Suppressor macrophage treated with lipopolysaccharide for 4 hours (primary cell): Measurements from ENCODE around the gene DNAJC13.

ENCODE experiments used
- DNase-seq: peaks from one replicate; pipeline ENCODE4 v3.0.0-alpha.2; 2020

The DNAJC13 gene

DNA sequence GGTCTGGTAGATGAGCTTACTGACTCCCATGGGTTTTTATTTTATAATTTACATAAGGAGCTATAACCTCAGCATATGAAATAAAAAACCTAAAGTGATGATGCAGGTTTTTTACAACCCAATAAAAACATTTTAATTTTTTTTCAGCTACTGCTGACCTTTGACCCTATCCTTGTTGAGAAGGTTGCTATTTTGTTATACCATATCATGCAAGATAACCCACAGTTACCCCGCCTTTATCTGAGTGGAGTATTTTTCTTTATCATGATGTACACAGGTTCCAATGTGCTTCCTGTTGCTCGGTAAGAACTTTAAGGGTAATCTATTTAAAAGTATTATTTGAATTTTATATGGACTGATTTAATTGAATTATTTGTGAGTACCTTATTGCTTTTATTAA lies 70.8 kb downstream of the DNAJC13 start:
- DNase-seq, result no peak

DNA sequence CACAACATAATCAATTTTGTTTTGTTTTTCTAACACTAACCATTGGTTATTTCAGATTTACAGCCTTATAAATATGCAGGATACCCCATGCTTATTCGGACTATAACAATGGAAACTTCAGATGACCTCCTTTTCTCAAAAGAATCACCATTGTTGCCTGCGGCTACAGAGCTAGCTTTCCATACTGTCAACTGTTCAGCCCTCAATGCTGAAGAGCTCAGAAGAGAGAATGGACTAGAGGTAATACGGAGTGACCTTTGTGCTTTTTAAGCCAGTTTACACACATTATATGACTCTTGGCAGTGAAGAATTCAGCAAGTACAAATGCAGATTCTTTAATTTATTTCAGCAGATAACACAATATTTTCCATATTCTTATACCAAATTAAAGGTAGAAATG lies 81.8 kb downstream of the DNAJC13 start:
- DNase-seq, result no peak

DNA sequence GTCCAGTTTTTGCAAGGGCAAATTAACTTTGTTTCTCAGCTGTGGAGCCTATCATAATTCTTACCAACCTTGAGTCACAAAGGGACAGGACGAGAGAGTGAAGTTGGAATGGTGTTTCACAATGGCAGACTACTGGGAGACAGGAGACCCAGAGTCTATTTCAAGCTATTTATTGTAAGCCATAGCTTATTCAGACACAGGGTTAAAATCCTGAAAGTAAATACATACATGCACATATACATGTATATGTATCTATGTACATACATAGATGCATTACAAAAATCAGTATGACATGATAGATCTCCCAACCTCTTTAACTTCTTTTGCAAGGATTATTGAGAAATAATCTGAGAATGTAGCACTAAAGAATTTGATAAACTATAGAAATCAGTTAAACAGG lies 86.3 kb downstream of the DNAJC13 start:
- no peak for DNase-seq

DNA sequence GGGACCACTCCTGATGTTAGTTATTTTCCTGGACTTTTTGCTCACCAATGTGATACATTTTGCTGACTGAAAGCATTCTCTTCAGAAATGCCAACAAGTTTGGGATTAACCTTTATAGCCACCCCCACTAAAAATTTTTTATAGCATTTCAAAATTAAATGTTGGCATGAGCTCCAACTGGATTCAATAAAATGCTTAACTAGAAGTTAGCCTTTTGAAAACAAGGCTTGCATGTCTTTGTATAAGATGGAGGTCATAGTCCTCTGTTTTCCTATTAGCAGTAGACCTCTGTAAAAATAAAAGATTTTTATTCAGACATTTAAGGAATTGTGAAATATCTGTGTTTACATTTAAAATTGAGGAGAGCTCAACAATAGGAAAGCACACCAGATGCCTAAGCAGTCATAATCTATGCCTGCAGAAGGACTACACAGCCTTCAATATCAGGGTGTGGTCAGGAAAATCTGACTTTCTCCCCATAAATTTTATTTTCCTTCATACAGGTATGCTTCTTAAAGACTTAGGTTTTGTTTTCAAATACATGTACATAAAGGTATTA lies 87.2 kb downstream of the DNAJC13 start:
- DNase-seq, result no peak

DNA sequence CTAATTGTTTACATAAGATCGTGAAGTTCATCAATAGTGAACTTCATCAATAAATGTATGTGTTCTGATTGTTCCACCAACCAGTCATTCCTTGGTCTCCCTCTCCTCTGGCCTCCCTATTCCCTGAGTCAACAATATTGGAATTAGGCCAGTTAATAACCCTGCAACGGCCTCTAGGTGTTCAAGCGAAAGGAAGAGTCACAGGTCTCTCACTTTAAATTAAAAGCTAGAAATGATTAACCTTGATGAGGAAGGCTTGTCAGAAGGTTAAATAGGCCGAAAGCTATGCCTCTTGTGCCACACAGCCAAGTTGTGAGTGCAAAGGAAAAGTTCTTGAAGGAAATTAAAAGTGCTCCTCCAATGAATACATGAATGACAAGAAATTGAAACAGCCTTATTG lies 90.4 kb downstream of the DNAJC13 start:
- no peak for DNase-seq

DNA sequence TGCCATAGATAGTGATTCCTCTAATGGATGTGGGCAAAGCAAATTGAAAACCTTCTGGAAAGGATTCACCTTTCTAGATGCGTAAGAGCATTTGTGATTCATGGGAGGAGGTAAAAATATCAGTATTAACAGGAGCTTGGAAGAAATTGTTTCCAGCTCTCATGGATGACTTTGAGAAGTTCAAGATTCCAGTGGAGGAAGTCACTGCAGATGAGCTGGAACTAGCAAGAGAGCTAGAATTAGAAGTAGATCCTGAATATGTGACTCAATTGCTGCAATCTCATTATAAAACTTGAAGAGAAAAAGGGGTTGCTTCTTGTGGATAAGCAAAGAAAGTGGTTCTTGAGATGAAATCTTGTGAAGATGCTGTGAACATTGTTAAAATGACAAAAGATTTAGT lies 91.8 kb downstream of the DNAJC13 start:
- DNase-seq, result no peak

GRCh38 chr3:132509506-132509905 lies 92.2 kb downstream of the DNAJC13 start:
- DNase-seq, result no peak

DNA sequence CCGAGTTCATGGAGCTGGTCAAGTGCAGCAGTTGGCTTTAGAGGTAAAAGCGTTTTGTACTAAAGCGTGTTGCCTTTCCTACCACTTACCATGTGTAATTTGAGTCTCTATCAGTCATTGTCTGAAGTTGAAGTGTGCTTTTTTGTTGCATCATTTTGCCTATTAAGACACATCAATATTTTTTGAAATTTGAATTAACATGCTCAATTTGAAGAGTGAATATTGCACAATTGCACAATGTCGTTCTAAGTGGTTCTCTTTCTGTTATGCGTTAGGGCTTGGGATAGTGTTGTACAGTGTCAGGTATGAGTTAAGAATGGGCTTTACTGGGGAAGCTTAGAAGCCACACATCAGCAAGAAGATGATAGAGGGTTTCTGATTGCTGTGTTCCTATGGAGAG lies 95.8 kb downstream of the DNAJC13 start:
- no peak for DNase-seq

GRCh38 chr3:132517311-132517710 lies 100.0 kb downstream of the DNAJC13 start:
- DNase-seq, result no peak

GRCh38 chr3:132519914-132520313 lies 102.6 kb downstream of the DNAJC13 start:
- DNase-seq, result no peak

DNA sequence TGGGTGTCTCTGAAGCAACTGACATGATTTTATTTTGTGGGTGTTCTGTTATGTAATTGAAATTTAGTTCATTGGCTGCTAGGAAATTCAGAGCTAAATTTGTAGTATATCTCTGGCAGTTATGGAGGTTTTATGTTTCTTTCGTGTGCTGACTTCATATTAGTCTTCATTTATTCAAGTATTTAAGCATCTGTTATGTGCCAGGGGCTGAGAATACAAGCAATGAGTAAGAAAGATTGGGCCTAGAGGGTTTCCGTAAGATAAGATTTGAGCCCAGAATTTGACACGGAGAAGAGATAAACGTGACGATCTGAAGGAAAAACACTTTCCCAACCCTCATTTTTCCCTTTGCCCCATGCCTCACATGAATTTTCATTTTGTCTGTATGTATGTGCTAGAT lies 104.6 kb downstream of the DNAJC13 start:
- no peak for DNase-seq

DNA sequence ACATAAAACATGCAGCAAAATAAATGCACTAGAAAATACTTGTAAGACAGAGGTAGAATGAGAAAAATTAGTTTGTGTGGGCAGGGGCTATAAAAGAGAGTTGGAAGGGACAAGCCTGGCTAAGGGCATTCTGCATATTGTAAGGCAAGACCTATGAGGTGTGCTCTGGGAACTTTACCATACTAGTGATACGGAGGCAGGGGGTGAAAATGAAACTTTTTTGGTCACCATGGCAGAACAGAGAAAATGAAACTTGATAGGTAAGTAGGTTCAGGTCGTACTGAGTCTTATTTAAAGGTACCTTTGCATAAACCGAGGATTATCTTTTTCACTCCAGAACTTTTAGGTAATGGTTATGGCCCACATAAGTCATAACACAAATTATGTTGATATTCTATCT lies 105.1 kb downstream of the DNAJC13 start:
- no peak for DNase-seq

GRCh38 chr3:132530624-132531023 lies 113.3 kb downstream of the DNAJC13 start:
- DNase-seq, result no peak

GRCh38 chr3:132535575-132536441 lies 118.5 kb downstream of the DNAJC13 start:
- DNase-seq, result peak; percentile 72

- no peak for DNase-seq
These were observed 119.3 kb downstream of the DNAJC13 start for GRCh38 chr3:132536442-132537153.

DNA sequence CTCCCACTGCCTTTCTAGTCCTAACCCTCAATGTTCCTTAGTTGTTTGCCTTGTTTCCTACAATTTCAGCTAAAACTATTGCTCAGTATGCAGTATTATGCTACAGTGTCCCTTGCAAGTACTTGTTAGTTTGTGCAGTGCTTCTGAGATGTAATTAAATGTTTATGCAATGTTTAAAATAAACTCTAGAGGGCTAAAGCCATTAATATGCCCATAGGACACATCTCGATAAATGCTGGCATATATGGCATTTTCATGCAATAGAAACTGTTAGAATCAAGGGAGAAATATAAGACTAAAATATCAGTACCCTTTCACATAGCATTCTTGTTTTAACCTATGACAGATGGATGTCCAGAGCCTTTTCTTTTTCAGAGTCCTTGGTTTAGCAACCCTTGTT lies 120.0 kb downstream of the DNAJC13 start:
- DNase-seq, result no peak

- DNase-seq, result no peak
These were observed 120.8 kb downstream of the DNAJC13 start for GRCh38 chr3:132538072-132538471.

GRCh38 chr3:132539681-132540080 lies 122.4 kb downstream of the DNAJC13 start:
- DNase-seq, result no peak

- no peak for DNase-seq
These were observed 125.3 kb downstream of the DNAJC13 start for GRCh38 chr3:132542577-132542976.

DNA sequence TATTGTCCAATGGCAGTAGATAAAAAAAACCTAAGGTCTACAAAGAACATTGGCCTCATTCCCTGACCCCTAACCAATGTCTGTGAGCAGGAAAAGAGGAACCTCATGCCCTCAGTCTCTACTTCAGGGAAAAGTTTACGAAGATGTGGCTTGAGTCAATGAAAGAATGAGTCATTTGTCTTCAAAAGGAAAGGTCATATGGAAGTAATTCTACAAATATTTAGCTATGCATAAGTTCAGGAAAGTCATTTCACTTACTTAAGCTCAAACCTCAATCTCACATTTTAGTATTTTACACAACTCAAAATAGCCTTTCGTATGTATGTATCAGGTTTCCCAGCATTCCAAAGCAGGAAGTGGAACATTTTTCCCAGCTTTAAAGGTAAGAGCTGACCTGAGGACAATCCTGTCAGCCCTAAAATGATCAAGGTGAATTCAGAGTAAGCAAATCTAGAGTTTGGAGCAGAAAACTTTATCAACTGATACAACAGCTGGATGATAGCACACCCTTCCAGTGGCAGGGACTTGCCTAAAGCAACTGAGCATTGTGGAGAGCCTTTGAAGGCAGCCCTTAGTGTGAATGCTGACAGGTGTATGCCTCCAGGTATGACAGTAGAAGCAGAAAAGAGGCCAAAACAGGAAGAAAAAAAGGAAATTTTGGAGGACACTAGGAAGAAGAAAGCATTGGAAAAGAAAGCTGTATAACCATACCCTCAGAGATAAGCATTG lies 125.9 kb downstream of the DNAJC13 start:
- DNase-seq, result peak; percentile 91

DNA sequence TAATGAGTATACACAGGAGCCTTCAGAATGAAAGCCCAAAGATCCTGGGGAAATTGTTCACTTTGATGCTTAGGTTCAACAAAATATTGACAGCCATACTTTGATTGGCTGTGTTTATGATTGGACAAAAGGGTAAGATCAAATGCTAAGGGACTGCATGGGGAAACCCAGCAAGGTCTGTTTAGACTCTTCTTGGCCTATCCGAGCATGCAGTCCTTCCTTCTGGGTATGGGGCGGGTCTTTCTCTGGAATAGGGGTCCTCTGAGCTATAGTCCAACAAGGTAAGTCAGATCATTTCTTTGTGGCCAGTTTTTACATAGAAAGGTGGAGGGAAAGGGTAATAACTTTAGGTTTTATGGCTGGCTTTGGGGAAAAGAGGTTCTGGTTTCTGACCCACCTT lies 126.8 kb downstream of the DNAJC13 start:
- DNase-seq, result no peak

DNA sequence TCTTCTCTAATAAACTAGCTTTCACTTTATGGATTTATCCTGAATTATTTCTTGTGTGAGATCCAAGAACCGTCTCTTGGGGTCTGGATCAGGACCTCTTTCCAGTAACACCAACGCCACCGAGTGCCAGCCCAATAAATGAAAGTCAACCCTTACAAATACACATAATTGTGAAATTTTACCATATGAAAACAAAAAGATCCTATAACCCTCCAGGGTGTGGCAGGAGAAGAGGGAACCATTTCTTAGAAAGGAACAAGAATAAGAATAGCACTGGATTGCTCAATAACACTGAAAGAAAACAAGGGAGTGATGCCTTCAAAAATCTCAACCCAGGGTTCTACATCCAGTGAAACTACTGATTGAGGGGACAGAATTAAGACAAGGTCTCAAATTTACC lies 128.2 kb downstream of the DNAJC13 start:
- peak; percentile 80 for DNase-seq

DNA sequence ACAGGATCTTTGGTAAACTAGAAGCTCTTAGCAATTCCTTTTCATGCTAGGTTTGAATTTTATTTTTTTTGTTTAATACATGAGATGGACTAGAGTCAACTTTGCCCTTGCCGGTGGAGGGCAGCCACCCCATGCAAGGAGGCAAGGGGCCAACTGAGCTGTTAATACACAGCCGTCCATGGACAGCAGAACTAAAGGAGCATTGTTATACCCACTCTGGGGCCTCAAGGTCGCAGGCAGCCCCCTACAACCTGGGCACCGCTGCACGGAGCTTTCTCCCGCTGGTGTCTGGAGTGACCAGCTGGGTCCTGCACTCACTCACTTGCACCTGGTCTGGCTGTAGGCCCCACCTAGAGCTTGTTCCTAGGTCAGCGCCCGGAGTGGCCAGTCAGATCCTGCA lies 131.9 kb downstream of the DNAJC13 start:
- no peak for DNase-seq
